ENCODE measurements around the gene TMEM170B.

Gene TMEM170B

GRCh38 chr6:11626356-11626755 lies 88.8 kb downstream of the TMEM170B start:
- no peaks in the 10 kb centered on the region for H3K4me1 ChIP-seq (ENCODE audit: control insufficient read depth in 1 of 2, insufficient read depth in 1 of 2, low read depth in 1 of 2, low read length in 1 of 2)
- H3K36me3 ChIP-seq = no peaks in the 10 kb centered on the region
- no peak for TF ChIP-seq CTCF (IDR thresholded peaks at IDR 0.05)
- H3K27ac ChIP-seq = no peak overlapping the region
- no peaks in the 10 kb centered on the region for H3K27me3 ChIP-seq
- no peak overlapping the region for H3K4me3 ChIP-seq (ENCODE audit: low read depth in 1 of 2, low read length in 1 of 2)
- no peaks in the 10 kb centered on the region for H3K9me3 ChIP-seq

GRCh38 chr6:11628562-11628961 lies 91.0 kb downstream of the TMEM170B start:
- no peak for TF ChIP-seq CTCF (IDR thresholded peaks at IDR 0.05)
- no peak overlapping the region for H3K4me3 ChIP-seq (ENCODE audit: low read depth in 1 of 2, low read length in 1 of 2)
- H3K36me3 ChIP-seq = no peaks in the 10 kb centered on the region
- no peaks in the 10 kb centered on the region for H3K4me1 ChIP-seq (ENCODE audit: control insufficient read depth in 1 of 2, insufficient read depth in 1 of 2, low read depth in 1 of 2, low read length in 1 of 2)
- no peaks in the 10 kb centered on the region for H3K27me3 ChIP-seq
- no peak overlapping the region for H3K27ac ChIP-seq
- H3K9me3 ChIP-seq = no peaks in the 10 kb centered on the region

- no peaks in the 10 kb centered on the region for H3K4me1 ChIP-seq (ENCODE audit: control insufficient read depth in 1 of 2, insufficient read depth in 1 of 2, low read depth in 1 of 2, low read length in 1 of 2)
- no peak overlapping the region for H3K27ac ChIP-seq
- H3K36me3 ChIP-seq = no peaks in the 10 kb centered on the region
- H3K4me3 ChIP-seq (ENCODE audit: low read depth in 1 of 2, low read length in 1 of 2) = no peak overlapping the region
- H3K9me3 ChIP-seq = no peaks in the 10 kb centered on the region
- no peak for TF ChIP-seq CTCF (IDR thresholded peaks at IDR 0.05)
- H3K27me3 ChIP-seq = no peaks in the 10 kb centered on the region
Measured at GRCh38 chr6:11631008-11631407, 93.5 kb downstream of the TMEM170B start.

- H3K4me3 ChIP-seq (ENCODE audit: low read depth in 1 of 2, low read length in 1 of 2) = no peak overlapping the region
- TF ChIP-seq CTCF (IDR thresholded peaks at IDR 0.05) = no peak
- H3K27ac ChIP-seq = no peak overlapping the region
- H3K27me3 ChIP-seq = no peaks in the 10 kb centered on the region
- no peaks in the 10 kb centered on the region for H3K36me3 ChIP-seq
- no peaks in the 10 kb centered on the region for H3K4me1 ChIP-seq (ENCODE audit: control insufficient read depth in 1 of 2, insufficient read depth in 1 of 2, low read depth in 1 of 2, low read length in 1 of 2)
- no peaks in the 10 kb centered on the region for H3K9me3 ChIP-seq
Measured at GRCh38 chr6:11631539-11631938, 94.0 kb downstream of the TMEM170B start.

GRCh38 chr6:11632231-11632630 lies 94.7 kb downstream of the TMEM170B start:
- no peak overlapping the region for H3K27ac ChIP-seq
- no peak overlapping the region for H3K4me3 ChIP-seq (ENCODE audit: low read depth in 1 of 2, low read length in 1 of 2)
- no peaks in the 10 kb centered on the region for H3K27me3 ChIP-seq
- no peaks in the 10 kb centered on the region for H3K4me1 ChIP-seq (ENCODE audit: control insufficient read depth in 1 of 2, insufficient read depth in 1 of 2, low read depth in 1 of 2, low read length in 1 of 2)
- no peaks in the 10 kb centered on the region for H3K9me3 ChIP-seq
- TF ChIP-seq CTCF (IDR thresholded peaks at IDR 0.05) = no peak
- no peaks in the 10 kb centered on the region for H3K36me3 ChIP-seq

All from neutrophil (primary cell).